ENCODE data around the gene CRKL. TPM values are rescaled to one million over a fixed set of nuclear protein-coding genes. Genes with fewer than 3 reads are reported as not detected.
A peak's percentile ranks its signal among the peaks of the same experiment; 100 is the strongest.

Gene CRKL
- total and polyA plus RNA-seq, 12 donors, result 19.2 to 76.9 (median 54.4) TPM

DNA sequence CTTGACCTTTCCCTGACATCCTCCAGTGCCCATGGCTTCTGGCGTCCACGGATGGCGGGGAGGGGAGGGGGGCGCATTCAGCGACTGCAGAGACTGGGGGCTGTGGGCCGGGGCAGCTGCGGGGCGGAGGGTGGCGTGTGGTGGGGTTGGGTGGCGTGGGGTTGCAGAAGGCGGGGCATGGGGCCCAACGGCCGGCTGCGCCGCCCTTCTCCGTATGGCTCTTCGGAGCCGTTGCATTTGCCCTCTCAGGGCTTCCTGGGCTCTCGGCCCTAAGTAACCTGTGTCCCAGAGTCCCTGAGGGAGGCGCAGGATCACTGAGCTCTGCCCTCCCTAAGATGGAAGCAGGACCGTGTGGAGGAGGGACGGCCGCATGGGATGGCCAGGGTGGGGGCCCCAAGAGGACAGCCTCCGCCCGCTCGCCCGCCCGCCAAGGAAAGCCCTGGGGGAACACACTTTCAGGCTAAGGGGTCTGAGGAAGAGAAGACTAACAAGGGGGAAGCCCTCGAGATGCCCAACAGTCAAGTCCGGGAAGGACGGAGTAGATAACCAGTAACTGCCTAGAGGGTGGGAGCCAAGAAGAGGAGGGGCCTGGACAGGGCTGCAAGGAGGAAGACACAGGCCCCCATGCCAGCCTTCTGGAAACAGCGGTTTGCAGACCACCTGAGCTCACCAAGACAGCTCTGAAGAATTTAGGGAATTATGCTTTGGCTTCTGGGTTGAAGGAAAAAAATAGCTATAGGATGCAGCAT, 40.6 kb downstream of the CRKL start:
- ATAC-seq, result peak; percentile 39 to 77 (median 67)
- peak in 1 of 2 donors; percentile 45 for DNase-seq
- peaks cover 0 to 16% (median 0%) of the 10 kb centered on the region in 9 donors for H3K36me3 ChIP-seq
- peak overlapping the region; percentile 46 to 73 (median 66) for H3K4me3 ChIP-seq
- peaks cover 3 to 32% (median 19%) of the 10 kb centered on the region in 9 donors for H3K4me1 ChIP-seq
- intact Hi-C loops (cut with DNase I), result loop anchor here in 1 of 10 donors (5.0 kb wide), 1 partner anchor 36 kb away; no protein-coding TSS in a partner anchor
- peaks cover 0 to 6% (median 0%) of the 10 kb centered on the region in 7 donors for H3K27me3 ChIP-seq
- TF ChIP-seq, protein P1, sequence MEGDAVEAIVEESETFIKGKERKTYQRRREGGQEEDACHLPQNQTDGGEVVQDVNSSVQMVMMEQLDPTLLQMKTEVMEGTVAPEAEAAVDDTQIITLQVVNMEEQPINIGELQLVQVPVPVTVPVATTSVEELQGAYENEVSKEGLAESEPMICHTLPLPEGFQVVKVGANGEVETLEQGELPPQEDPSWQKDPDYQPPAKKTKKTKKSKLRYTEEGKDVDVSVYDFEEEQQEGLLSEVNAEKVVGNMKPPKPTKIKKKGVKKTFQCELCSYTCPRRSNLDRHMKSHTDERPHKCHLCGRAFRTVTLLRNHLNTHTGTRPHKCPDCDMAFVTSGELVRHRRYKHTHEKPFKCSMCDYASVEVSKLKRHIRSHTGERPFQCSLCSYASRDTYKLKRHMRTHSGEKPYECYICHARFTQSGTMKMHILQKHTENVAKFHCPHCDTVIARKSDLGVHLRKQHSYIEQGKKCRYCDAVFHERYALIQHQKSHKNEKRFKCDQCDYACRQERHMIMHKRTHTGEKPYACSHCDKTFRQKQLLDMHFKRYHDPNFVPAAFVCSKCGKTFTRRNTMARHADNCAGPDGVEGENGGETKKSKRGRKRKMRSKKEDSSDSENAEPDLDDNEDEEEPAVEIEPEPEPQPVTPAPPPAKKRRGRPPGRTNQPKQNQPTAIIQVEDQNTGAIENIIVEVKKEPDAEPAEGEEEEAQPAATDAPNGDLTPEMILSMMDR (IDR thresholded peaks at IDR 0.05), result no peak
- WGBS, 2 donors, result 5 to 7% methylated on average over 32 of the region's 32 CpGs
- H3K9me3 ChIP-seq, result no peaks in the 10 kb centered on the region
- peak overlapping the region in 6 of 10 donors; percentile 20 to 78 (median 33) for H3K27ac ChIP-seq

DNA sequence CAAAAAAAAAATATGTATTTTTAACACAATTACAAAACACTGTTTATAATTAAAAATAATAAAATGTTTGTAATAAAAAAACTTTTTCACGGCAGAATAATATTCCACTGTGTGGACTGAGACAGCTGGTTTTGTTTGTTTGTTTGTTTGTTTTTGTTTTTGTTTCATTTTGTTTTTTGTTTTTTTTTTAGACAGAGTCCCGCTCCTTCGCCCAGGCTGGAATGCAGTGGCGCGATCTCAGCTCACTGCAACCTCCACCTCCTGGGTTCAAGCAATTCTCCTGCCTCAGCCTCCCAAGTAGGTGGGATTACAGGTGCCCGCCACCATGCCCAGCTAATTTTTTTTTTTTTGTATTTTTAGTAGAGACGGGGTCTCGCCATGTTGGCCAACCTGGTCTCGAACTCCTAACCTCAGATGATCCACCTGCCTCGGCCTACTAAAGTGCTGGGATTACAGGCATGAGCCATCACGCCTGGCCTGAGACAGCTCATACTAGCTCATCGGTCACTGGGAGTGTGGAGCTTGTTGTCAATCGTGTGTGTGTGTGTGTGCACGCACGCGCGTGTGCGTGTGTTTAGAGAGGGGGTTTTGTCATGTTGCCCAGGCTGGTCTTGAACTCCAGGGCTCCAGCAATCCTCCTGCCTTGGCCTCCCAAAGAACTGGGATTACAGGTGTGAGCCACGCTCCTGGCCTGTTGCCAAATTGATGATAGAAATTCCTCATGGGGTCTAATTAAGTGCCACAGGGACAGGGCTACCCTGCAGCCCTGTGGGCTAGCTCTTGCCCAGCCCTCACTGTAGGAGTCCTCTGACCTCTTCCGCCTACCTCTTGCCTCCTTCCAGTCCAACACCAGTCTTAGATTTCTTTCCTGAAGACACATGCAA, 42.6 kb downstream of the CRKL start:
- no peak overlapping the region for H3K27ac ChIP-seq

DNA sequence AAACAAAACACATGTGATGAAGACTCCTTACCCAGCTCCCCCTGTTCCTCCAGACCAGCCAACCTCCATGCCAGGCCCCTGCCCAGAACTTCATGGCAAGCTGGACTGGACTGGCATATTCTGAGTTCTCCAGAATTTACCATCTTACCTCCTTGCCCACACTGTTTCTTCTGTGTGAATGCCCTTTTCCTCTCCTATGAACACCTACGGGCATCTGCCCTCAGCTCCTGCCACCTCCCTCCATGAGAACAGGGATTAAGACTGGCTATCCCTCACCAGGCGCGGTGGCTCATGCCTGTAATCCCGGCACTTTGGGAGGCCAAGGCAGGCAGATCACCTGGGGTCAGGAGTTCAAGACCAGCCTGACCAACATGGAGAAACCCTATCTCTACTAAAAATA, 43.4 kb downstream of the CRKL start:
- intact Hi-C loops (cut with DNase I), result loop anchor here in 2 of 10 donors (5.0 to 10.0 kb wide), 3 partner anchors 46 to 94 kb away; partner anchors contain the start of gene CRKL (in 1 of the 2)

More for the DNA sequence above, 42.6 kb downstream of the CRKL start:
- no peaks in the 10 kb centered on the region for H3K36me3 ChIP-seq
- TF ChIP-seq, protein P1 (IDR thresholded peaks at IDR 0.05), result no peak
- peaks cover 0 to 24% (median 15%) of the 10 kb centered on the region in 7 donors for H3K27me3 ChIP-seq
- H3K9me3 ChIP-seq, result no peaks in the 10 kb centered on the region
- H3K4me3 ChIP-seq, result no peak overlapping the region
- ATAC-seq, result no peak
- H3K4me1 ChIP-seq, result peaks cover 4 to 29% (median 15%) of the 10 kb centered on the region in 9 donors
- no peak for DNase-seq
- intact Hi-C loops (cut with DNase I), result loop anchor here in 3 of 10 donors (5.0 to 10.0 kb wide), 4 partner anchors 38 to 95 kb away; partner anchors contain the start of gene CRKL (in 1 of the 3)
- WGBS, 2 donors, result 95 to 96% methylated on average over 20 of the region's 20 CpGs

More for the DNA sequence above, 43.4 kb downstream of the CRKL start:
- Histone ChIP-seq H3K27ac (no peak overlapping the region), H3K4me3 (no peak overlapping the region), H3K9me3 (no peaks in the 10 kb centered on the region), H3K36me3 (no peaks in the 10 kb centered on the region), H3K4me1 (peaks cover 7 to 33% (median 20%) of the 10 kb centered on the region in 9 donors), H3K27me3 (peaks cover 0 to 30% (median 16%) of the 10 kb centered on the region in 7 donors)
- ATAC-seq (no peak), DNase-seq (no peak)
- WGBS, 2 donors, result 90 to 93% methylated on average over 4 of the region's 4 CpGs
- TF ChIP-seq, protein P1 (IDR thresholded peaks at IDR 0.05), result no peak
